Activated CD8-positive, alpha-beta memory T cell treated with anti-CD3 and anti-CD28 coated beads for 24 hours (primary cell): ENCODE results near the gene GIMAP2.
"Not testable (repeated sequence)": the region's sequence is repeated elsewhere in the genome, so short reads cannot be mapped to it uniquely, and the experiment has no call there.

Experiments
- DNase-seq: peaks from one replicate; pipeline ENCODE4 v3.0.0-alpha.2; 2020

Gene GIMAP2

DNA sequence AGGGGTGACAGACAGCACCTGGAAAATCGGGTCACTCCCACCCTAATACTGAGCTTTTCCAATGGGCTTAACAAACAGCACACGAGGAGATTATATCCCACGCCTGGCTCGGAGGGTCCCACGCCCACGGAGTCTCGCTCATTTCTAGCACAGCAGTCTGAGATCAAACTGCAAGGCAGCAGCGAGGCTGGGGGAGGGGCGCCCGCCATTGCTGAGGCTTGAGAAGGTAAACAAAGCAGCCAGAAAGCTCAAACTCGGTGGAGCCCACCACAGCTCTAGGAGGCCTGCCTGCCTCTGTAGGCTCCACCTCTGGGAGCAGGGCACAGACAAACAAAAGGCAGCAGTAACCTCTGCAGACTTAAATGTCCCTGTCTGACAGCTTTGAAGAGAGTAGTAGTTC is 6.9 kb upstream of the GIMAP2 start:
- not testable (repeated sequence) for DNase-seq

DNA sequence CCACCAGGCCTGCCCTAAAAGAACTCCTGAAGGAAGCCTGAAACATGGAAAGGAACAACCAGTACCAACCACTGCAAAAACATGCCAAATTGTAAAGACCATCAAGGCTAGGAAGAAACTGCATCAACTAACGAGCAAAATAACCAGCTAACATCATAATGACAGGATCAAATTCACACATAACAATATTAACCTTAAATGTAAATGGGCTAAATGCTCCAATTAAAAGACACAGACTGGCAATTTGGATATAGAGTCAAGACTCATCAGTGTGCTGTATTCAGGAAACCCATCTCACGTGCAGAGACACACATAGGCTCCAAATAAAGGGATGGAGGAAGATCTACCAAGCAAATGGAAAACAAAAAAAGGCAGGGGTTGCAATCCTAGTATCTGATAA is 5.1 kb upstream of the GIMAP2 start:
- not testable (repeated sequence) for DNase-seq

DNA sequence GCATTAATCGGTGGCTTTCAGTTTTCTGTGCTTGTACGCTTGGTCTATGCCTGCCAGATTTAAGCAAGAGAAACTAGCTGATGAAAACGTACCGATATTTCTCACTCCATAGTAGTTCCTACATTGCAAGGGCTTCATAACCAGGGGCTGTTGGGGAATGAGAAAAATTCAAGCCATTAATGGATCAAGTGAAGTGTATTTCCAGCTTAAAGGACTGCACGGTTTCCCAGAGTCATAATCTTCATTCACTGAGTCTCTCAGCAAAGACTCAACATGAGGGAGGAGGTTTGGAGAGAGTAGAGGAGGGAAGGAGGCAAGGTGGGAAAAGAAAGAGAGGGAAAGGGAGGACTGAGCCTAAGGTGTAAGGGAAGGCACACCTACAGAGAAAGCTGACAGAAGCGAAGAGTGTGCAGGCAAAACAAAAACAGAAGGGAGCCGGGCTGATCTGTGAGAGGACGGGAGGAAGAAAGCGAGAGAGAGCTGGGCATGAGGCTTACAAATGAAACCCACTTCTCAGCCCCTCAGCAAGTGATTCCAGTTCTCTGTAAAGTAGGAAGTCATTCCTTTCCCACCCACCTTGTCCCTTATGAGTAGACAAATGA is 625 bp downstream of the GIMAP2 start:
- no peak for DNase-seq

DNA sequence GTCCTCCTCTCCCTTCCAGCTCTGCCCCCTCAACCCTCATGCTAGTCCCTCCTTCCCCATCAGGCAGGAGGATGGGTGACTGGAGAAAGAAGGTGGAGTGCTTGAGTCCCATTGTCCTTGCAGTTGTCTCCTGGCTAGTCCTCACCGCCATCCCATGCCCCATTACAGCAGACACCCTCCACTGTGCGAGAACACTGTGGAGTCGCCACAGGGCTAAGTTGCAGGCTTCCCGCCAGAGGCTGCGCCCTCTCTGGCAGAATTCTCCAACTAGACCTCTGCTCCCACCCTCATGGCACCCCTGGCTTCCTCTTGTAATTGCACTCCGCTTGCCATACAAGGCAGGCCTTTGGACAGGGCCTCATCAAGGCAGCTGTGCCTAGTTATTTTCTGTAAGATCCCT is 3.1 kb downstream of the GIMAP2 start:
- no peak for DNase-seq

DNA sequence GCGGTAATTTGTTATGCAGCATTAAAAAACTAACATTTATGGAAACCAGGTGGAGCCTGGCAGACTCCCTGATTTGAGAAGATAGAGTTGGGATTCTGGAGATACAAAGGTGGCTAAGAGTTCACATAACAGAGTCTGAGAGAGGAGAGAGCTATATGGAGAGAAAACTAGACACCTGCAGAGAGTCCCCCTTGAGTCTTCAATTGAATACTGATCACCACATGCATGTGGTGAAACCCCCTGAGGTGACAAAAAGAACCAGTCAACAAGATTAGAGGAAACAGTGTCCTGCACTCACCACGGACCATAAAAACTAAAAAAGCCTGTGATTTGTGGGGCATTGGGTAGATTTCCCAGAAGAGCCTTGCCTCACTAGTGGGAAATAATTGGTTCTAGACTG is 10.1 kb downstream of the GIMAP2 start:
- DNase-seq = no peak

DNA sequence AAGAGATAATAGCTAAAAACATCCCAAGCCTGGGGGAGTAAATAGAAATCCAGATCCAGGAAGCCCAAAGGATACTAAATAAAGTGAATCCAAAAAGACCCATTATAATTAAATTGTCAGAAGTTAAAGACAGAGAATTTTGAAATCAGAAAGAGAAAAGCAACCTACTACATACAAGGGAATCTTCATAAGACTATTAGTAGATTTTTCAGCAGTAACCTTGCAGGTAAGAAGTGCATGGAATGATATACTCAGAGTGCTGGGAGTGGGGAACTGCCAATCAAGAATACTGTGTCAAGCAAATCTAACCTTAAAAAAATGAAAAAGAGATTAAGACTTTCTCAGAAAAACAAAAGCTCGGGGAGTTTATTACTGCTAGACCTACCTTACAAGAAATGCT is 17.7 kb downstream of the GIMAP2 start:
- no peak for DNase-seq

DNA sequence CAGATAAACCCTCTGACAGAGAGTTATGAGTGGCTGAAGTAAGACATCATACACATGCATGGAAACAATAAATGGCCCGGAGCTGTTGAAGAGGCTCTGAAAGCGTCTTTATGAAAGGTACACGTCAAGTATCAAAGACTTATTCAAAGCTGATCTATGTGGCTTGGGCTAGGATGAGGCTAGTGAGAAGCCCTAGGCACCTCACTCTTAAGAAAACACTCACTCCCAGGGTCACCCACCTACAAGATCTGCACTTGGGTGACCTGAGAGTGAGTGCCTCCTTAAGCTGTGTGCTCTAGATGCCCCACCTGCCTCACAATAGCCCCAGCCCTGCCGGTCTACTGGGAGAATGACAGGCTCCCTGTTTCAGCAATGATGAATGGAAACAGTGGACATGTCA is 29.8 kb downstream of the GIMAP2 start:
- peak; percentile 66 for DNase-seq

DNA sequence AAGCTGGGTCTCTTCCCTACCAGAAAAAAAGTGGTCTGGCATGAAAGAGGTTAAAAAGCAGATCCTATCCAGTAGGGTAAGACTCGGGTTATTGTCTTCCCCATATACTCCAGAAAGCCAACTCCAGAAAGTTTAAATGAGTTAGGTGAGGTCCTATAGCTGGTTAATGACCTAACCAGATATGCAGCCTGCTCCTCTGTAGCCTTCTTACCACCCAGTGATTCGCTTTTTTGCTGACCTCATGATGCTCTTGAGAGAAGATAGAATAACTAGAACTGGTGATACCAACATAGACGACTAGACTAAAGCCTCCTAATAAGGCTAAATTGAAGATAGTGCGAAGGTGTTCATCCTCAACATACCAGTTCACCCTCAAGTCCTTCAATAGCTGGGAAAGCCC is 30.2 kb downstream of the GIMAP2 start:
- DNase-seq = no peak

DNA sequence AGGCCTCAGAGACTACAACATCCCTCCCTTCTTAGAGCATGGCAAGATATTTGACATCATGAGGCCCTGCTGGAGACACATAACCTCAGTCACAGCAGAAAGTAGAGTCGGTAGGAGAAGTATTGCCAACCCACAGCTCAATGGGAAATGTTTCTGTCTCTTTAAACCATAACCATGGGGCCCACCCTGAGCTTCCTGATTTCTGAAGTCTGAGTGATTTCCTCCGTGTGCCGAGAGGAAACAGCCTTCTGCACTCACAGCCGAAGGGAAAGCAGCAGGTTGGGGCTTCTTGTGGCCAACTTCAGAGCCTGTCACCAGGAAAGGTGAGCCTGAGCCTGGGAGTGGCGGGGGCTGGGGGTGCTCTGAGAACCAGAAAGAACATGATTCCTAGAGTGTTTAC is 30.9 kb downstream of the GIMAP2 start, which contains the start of gene GIMAP1:
GIMAP1 (plus strand) TSS at position 246 of the 400 bp plus-strand sequence. CDS start 2,435 bp downstream, outside the sequence.
- peak; percentile 81 for DNase-seq

DNA sequence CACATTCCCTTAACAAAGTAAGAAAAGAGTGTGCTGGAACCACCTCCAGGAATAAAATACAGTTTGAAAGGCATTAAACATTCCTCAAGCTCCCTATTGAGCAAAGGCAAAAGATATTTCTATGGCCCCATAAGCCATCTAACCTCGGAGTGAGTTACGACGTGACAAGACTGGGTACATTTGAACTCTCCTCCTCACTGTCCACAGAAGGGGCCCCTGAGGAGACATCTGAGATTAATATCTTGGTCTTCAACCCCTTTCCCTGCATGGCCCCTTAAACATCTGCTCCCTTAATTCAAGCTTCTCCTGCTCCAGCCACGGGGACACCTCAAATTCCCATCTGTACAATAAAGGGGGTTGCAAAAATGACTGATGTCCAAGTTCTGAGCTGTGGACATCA is 31.4 kb downstream of the GIMAP2 start:
- DNase-seq = no peak

DNA sequence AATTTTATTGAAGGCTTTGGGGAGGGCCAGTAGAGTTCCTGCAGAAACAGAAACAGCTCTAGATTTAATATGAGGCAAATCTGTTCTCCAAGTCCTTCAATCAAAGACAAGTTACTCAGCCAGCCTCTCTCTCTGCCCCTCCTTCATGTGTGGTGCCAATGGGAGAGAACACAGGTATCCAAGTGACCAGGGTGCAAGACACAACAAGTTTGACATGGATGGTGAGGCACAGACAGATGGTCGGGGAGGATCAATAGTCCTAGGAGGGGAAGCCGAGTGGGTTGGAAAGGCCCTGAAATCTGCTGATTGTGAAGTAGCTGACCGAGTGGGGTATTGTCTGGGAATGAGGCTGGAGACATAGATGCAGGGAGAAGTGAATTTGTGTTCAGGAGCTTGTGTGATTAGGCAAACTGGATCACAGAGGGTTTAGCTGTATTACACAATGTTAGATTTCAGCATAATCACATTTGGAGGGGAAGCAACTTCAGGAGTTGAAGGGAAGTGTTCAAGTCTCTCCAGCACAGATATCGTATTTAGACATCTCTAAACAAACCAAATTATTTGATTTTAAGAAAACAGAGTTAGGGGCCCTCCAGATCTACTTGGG is 32.4 kb downstream of the GIMAP2 start:
- peak; percentile 62 for DNase-seq

DNA sequence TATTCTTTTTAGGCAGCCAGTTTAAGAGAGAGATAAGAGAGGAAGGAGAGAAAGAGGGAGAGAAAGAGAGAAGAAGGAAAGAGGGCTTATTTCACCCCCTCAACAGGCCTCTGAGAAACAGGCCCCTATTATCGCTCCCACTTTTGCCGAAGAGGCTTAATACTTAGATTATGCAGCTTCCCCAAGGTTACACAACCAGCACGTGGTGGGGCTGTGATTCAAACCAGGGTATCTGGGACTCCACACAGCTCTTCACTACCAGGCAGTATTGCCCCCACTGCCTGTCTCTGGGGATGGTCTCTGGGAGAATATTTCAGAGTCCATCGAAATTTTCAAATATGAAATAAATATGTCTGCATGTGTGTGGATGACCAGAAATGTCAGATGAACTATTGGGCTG is 33.9 kb downstream of the GIMAP2 start:
- DNase-seq = no peak

DNA sequence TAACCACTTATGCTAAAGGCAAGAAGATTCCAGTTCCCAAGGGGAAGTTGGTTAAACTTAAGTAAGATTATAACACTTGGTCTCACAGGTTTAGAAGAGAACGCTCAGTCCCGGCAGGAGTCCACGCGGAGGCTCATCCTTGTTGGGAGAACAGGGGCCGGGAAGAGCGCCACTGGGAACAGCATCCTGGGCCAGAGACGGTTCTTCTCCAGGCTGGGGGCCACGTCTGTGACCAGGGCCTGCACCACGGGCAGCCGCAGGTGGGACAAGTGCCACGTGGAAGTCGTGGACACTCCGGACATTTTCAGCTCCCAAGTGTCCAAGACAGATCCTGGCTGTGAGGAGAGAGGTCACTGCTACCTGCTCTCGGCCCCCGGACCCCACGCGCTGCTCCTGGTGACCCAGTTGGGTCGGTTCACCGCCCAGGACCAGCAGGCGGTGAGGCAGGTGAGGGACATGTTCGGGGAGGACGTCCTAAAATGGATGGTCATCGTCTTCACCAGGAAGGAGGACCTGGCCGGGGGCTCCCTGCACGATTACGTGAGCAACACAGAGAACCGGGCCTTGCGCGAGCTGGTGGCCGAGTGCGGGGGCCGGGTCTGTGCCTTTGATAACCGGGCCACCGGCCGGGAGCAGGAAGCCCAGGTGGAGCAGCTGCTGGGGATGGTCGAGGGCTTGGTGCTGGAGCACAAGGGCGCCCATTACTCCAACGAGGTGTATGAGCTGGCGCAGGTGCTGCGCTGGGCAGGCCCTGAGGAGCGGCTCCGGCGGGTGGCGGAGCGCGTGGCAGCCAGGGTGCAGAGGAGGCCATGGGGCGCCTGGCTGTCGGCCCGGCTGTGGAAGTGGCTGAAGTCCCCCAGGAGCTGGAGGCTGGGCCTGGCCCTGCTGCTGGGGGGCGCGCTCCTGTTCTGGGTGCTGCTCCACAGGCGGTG is 34.7 kb downstream of the GIMAP2 start:
- DNase-seq = no peak

DNA sequence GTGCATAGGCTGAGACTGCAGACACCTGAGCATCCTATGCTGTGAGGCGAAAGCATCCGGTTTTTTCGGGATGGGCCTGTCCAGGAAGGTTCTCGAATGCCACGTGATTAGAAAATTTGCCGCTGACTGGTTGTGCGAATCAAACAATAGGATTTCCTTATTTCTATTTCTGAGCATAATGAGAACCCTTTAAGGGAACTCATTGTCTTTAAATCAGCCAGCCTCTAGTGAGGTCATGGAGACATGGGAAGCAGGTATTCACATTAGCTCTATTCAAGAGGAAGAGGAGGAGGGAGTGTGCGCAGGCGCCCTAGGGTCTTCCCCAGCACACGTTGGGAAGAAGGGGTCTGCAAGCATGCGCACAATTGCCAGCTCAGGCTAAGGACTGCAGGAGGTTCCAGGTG is 36.5 kb downstream of the GIMAP2 start:
- DNase-seq = no peak

DNA sequence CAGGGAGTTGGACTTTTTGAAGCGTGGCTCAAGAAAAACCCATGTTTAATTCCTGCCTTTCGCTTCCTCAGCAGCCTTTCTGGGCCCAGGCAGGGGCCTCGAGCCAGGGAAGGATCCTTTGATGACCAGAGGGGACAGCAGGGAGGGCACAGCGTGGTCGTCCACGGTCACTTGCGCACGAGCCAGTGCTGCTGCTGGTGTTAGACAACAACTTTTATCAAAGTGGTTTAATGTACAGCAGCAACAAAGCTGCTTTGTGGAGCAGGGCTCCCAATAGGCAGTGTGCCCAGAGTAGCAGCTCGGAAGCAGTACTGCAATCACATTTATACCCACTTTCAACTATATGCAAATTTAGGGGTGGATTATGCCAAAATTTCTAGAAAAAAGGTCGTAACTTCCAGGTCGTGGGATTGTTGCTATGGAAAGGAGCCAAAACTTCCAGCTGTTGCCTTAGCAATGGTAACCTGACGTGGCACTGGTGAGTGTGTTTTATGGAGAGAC is 37.0 kb downstream of the GIMAP2 start:
- no peak for DNase-seq

DNA sequence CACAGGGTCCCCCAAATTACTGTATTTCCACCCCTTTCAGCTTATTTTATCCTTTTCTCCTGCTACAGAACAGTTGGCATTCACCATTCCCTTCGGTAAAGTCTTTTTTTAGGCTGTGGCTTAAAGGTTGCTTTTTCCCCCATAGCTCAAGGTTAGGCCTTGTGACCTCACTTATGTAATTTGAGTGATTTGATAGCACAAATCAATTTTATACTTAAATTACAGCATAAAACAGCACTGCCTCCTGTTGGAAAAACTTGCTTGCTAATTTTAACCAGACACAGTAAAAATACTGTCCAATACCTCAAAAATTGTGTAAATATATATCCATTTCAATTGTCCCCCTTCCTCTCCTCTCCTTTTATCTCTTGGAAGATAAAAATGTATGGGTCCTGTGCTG is 38.0 kb downstream of the GIMAP2 start:
- no peak for DNase-seq

DNA sequence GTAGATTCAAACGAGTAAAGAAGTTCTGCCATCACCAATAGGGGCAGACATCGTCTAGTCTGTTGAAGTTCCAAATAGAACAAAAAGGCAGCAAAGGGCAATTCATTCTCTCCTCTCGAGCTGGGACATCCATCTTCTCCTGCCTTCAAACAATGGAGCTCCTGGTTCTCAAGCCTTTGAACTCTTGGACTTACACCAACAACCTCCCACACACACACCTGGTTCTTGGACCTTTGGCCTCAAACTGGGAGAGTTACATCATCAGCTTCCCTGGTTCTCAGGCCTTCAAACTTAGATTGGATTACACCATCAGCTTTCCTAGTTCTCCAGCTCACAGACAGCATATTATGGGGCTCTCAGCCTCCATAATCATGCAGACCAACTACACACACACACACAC is 41.9 kb downstream of the GIMAP2 start:
- no peak for DNase-seq

DNA sequence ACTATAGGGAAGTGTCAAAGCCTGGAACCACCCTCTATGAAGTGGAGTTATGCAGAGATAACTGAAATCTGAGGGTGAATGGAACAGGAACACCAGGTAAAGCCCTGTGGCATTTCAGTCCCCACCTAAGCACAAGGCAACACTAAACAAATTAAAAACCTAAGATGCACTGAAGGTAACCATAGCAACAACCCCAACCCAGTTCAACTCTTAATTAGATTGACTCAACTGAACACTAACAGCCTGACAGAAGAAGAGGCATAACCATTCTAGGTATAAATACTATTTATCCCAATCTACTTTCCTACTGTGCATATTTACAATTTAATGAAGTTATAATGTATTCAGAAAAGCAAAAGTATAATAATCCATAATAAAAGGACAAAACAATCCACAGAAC is 42.5 kb downstream of the GIMAP2 start:
- DNase-seq = no peak

DNA sequence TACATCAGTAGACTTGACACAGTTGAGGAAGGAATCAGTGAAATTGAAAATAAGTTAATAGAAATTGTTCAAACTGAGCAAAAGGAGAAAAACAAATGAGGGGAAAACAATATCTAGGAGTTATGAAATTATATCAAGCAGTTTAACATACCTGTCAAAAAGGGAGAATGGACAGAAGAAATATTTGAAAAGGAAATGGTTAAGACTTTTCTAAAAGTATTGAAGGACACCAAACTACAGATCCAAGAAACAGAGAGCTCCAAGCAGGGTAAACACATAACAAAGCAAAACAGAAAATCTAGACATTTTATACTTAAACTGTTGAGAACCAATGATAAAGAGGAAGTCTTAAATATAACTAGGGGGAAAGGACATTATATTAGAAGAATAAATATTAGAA is 43.1 kb downstream of the GIMAP2 start:
- DNase-seq = no peak

DNA sequence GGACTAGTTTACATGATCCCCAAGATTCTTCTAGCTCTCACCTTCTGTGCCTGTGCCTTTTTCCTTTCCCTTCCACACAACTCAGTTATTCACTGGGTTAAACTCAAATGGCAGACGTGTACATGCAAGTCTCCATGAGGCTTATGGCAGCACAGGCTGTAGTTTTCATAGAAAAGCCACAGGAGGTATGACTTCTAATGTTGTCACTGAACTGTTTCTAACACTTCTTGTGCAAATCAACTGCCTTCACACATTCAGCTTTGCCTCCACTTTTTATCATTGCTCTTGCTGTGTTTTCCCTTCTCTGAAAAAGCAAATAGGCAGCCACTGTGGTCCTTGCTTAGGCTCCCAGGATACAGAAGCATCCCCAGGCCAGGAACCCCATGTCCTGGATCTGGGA is 46.4 kb downstream of the GIMAP2 start:
- DNase-seq = peak; percentile 67

DNA sequence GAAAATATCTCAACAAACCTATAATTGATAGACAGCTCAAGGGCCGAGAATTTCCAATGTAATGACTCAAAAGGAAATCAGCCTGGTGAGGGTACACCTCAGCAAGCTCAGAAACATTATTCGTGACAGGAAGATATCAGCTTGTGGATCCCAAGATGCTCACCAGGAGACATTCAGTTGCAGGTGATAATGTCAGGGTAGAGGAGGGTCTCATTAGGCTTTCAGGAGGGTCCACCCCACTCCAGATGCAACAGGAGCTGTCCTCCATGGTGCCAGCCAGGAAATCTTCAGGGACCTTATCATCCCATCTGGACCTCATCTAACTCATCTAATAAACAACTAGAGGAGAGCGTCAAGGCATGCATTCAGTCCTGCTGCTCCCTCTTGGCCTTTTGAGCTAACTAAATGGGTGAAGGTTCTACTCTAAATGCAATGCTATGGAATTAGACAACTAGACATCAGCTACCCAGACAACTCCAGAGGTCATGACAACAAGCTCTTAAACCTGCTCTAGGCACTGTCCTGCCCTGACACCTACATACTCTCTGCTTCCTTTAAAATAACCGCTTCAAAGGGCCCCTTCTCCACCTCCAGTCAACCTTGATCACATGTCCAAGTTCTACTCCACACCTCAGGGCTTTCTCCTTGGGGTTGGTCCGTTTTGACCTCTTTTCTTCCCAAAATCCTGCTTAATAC is 47.4 kb downstream of the GIMAP2 start:
- peak; percentile 65 for DNase-seq

DNA sequence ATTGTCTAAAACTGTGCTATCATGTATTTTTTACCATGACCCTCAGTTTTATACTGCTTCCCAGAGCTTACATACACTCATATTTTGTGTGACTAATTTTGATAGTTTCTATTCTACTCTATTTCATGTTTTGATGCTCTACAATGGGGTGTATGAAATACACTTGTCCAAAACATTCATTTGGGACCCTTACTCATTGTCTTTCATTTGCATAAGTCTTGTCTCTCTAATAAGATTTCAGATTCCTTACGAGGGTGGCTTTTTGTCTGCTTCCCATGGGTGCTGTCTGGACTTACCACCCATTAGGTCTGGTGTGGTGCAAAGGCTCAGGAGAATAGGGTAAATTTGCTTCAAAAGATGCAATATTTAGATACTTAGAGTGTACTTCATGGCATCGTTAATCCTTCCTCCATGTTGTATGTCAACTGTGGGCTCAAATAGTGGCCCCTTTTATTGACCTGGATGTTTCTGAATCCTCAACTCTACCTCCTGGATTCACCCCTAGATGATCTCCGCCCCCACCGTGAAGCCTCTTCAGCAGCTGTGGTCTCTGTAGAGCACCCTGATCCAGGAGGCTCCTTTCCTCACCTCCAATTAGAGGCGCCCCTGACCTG is 48.1 kb downstream of the GIMAP2 start:
- DNase-seq = no peak

DNA sequence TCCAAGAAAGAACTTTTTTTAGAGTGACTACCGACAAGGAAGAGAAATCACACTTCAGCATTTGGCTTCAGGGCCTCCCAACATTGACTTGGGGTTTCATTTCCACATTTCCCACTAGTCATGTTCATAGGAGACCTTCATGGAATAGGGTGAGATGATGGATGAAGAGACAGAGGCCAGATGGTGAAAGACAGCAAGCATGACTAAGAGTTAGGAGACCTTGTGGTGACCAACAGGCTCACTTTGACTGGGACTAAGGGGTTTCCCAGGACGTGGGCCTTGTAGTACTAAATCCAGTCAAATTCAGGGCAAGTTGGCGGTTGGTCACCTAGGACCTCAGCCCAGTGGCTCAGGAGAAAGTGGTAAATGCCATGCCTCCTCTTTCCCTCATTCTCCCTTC is 48.7 kb downstream of the GIMAP2 start:
- no peak for DNase-seq
